DOHH2 (cell line): ENCODE measurements around the gene GRK7.

ENCODE experiments used
- EZH2phosphoT487 ChIP-seq: fragments of 200-600 bp; sonication (generic); IDR thresholded peaks from 2 replicates; pipeline ENCODE4 v1.6.1; 2017; ENCODE audit warnings: borderline replicate concordance, mild to moderate bottlenecking, antibody characterized with exemption, low read length, moderate library complexity, mixed read lengths
- TF ChIP-seq, protein P1 (sequence below): fragments of 200-600 bp; sonication (generic); IDR thresholded peaks from one replicate; pipeline ENCODE4 v1.5.1; 2014; ENCODE audit warnings: antibody characterized with exemption, mild to moderate bottlenecking, low read depth, low read length; ENCODE audit not compliant: poor library complexity, severe bottlenecking

DNA sequence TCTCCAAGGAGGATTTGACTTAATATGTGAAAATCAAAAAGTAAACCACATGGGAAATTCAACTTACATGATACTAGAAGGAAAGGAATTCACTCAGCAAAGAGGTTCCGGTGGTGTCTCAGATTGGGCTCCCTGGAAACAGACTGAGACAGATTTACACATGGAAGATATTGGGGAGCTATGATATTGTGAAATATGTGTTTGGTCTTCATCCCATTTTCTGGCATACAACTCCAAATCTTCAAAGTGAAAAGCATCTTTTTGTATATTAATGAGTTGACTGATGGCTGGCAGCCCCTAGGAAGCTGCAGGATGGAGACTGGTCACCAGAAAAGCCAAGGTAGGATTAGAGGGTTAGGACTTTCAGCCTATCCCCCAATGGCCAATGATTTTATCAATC lies 29.3 kb downstream of the GRK7 start:
- TF ChIP-seq EZH2phosphoT487, result no peak
- TF ChIP-seq, protein P1, sequence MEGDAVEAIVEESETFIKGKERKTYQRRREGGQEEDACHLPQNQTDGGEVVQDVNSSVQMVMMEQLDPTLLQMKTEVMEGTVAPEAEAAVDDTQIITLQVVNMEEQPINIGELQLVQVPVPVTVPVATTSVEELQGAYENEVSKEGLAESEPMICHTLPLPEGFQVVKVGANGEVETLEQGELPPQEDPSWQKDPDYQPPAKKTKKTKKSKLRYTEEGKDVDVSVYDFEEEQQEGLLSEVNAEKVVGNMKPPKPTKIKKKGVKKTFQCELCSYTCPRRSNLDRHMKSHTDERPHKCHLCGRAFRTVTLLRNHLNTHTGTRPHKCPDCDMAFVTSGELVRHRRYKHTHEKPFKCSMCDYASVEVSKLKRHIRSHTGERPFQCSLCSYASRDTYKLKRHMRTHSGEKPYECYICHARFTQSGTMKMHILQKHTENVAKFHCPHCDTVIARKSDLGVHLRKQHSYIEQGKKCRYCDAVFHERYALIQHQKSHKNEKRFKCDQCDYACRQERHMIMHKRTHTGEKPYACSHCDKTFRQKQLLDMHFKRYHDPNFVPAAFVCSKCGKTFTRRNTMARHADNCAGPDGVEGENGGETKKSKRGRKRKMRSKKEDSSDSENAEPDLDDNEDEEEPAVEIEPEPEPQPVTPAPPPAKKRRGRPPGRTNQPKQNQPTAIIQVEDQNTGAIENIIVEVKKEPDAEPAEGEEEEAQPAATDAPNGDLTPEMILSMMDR, result no peak
